NOMO-1 treated with dmso at 0.1 percent for 144 hours (cell line): ENCODE results near the gene FYN.

Experiments
- DNase-seq: peaks from one replicate; lab custom pipeline; 2025; ENCODE audit not compliant: unreplicated experiment; lab: John Stamatoyannopoulos, UW

FYN gene

DNA sequence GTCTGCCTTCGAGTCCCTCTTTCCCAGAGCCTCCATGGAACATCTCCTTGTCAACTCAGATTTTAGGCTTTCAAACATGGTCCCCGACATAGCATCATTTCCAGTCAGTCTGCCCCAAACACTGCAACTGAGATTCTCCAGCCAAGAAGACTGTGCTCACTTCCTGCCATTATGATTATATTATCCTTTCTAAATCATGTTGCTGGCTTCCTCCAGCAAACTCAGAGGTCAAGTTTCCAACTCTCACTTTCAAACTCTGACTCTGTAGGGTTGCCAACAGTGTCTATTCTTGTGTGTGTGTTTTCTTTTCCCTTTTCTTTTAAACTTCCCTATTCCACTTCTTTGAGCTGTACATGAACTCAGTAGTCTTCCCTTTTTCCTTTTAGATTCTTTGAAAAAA, 206.4 kb downstream of the FYN start:
- no peak for DNase-seq

DNA sequence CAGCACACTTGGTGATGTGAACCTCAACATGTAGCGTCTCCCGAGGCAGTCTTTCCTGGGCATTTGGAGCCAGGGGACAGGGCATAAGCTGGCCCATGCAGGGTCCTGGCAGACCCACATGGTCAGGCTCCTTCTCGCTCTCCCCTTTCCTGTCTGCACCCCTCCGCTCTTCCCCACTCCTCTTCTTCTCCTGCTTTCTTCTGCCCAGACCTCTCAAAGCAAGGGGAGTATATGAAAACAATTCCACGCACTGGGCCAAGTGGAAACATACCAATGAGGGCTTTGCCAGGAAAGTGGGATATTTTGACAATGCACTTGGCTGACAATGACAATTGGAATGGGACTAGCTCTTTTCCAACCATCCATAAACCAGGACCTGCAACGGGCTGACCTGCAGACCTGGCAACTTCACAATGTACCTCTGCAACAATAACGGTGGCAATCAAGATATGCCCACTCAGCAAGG, 208.7 kb downstream of the FYN start:
- DNase-seq: no peak

DNA sequence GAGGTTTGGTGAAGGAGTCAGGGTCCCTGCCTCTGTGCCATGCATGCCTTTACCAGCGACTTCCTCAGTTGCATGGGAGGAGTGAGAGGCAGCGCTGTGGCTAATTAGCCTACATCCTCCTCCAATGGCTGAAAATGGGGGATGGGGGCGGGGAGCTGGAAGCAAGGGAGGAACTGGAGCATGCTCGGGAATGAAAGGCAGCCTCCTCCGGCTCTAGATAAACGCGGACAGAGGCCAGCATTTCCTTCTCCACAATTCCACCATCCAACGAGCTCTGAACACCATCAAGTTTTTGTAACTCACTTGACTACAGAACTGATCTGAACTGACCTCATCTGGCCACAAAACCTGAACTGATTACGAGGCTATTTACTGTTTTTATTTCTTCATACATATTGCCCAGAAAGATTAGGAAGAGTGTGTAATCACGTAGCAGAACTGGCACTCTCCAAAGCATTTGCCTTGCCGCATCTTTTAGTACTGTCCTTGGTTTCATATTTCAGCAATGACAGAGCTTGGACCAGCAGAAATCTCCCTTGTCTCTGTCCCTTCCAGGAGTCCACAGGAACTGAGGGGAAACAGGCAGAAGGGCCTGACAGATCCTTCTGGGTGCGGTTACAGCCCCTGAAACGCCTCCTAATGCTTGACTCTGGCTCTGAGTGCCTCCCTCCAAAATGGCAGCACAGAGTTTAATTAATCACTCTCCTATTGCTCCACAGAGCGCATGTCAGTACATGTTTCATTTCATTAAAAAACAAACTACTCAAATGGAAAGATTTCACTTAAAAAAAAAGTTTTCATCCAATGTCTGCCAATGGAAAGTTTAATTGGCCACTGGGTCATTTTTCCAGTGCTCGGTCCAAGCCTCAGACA, 209.3 kb downstream of the FYN start:
- no peak for DNase-seq

DNA sequence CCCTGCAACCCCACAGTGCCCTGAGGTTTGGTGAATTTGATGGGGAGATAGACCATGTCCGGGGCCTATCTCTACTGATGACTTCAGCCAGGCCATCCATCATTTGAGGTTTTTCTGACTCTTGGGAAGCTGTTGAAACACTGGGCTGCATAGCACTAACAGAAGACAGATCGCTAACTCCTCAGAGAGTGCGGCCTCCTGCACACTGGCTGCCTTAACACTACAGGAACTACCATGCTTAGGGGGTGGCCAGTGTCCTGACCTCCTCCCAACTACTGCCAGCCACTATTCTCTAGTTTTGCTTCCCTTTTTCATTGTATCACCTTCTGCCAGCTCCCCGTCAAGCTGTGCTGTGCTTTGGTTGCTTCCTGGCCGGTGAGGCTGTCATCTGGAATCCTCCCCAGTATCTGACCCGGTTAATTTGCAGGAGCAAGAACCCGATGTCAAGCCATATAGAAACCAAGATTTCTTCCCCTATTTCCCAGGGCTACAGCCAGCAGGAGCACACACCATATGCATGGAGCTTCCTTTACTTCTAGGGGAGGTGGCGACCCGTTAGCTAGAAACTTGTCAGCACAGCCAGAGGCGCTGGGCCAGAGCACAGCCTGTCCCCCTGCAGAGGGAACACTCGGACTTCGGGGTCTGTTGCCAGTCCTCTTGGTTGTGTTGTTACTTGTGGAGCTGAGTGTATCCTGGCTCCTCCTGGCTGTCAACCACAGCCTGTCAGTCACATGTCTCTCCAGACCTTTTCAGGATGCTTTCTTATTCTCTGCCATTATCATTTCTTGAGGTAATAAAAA, 210.3 kb downstream of the FYN start:
- peak; percentile 44 for DNase-seq

DNA sequence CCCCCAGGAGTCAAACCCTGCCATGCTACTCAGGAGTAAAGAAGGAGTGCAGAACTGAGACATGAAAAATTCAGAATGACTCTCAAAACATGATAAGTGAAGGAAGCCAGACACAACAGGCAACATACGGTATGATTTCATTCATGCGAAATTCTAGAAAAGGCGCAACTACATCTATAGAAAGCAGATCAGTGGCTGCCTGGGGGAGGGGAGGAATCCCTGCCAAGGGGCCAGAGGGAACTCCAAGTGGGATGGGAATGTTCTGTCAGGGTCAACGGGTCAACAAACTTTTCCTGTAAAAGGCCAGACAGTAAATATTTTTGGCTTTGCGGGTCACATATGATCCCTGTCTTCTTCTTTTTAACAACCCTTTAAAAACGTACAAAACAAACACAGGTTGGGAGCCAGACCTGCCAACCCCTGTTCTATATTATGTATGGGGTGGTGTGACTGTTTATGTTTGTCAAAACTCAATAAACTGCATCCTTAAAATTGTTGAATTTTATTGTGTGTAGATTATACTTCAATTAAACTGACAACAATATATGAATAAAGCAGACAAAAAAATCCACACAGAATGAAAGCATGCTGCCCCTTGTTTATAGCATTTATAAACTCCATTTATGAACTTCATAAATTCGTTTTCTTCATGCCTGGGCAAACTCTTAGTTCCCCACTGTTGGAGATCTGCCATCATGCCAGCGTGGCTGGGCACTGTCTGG, 211.0 kb downstream of the FYN start:
- DNase-seq: no peak

DNA sequence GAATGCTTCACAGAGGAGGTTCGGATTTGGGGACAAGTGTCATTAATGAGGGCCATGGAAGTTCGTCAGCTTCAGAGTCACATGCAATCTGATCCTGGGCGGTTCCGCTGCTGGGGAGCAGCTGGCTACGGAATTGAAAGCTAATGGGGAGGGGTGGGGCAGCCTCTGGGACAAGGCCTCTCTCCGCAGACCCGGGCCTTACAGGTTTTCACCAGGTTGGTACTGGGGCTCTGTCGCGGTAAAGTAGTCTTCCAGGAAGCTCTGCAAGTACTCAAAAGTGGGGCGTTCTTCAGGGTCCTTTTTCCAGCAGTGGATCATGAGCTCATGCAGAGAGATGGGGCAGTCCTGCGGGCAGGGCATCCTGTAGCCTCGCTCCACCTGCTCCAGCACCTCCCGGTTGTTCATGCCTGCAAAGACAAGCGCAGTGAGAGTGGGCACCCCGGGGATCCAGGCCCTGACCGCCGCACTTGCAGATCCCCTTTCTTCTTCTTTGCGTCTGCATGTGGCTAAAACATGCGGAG, 211.7 kb downstream of the FYN start:
- no peak for DNase-seq

DNA sequence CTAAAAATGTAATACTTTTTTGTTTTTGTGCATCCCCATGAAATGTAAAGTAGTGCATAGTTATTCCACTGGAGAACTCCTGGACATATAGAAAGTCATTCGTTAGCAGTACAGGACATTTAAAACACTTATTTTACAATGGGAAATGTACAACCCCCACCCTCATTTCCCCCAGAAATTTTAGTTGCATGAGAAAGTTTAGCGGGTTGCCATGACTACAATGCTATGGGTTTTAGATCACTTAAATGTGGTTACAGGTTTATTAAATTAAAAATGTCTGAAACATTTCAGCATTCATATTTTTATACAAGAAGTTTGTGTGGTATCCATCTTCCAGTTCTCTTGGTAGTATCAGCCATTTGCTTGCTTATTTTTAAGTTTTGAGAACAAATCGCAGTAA, 212.7 kb downstream of the FYN start:
- DNase-seq: no peak

DNA sequence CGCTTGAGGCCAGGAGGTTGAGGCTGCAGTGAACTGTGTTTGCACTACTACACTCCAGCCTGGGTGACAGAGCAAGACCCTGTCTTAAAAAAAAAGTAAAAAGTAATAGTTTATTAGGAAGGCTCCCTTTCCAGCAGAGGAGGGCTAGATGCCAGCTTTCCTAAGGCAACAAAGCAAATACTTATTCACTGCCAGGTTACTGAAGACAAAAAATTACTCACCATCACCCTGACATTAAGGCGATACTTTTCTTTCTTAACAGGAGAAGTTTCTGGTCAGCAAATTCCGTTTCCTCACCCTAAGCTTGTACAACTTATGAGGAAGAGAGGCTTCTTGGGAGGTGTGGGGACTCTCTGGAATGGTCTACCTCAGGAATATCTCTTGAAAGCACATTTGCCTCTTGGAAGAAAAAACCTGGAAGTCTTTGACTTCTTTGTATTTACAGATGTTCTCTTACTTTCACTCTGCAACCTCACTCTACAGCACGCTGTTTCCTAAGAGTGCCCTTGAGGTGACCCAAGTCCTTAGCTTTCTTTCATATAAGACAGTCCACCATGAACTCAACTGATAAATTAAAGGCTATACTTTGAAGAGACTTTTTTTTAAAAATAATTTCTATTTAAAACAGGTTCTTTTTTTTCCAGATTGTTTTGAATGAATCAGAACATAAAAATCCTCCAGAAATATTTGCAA, 214.6 kb downstream of the FYN start:
- DNase-seq: no peak

DNA sequence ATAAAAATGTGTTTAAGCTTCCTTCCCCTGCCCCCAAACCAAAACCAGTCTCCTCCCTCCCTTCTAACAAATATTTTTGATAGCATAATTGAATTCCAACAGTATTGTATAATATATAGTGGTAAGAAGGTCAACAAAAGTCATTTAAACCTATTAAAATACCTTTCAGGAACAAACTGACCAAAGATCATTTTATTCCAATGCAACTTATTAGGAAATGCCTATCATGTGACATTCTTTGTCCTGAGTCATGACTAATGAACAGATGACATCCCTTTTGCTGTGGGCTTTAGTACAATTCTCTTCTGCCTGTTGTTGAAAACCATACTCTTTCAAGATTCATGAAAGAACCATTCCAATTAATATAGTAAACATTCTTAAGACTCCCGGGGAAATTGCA, 216.1 kb downstream of the FYN start:
- DNase-seq: no peak

DNA sequence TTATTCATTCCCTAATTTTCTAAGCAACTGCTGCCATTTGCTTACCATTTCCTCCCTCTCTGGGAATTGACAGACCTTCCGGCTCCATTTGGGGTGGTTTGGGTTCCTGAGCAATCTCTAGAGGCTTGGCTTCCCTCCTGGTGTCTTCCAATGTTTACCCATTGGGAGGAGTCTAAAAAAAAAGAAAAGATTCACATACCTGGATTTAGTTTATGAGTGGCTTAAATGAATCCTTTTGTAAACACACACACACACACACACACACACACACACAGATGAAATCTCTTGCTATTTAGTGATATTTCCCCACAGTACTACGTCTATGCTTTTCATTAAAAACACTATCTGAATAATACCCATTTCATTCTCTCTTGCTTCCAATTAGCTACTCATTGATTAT, 219.3 kb downstream of the FYN start:
- DNase-seq: no peak

DNA sequence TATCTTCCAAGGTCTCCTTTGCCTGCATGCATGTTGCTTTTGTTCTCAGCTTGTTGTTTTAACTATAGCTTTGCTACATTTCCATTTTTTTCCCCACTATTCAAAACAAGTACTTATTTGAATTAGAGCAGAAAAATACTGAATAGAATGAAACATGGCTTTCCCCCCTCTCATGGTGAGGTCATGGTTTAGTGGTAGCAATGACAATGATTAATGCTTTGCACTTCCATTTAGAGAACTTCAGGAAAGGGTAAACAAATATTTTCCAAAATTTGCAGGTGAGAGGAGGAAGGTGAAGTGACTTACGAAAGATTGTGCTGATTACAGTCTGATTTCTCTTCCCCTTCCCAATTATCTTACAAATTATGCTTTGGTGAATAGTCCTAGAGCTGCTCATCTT, 219.8 kb downstream of the FYN start:
- no peak for DNase-seq

DNA sequence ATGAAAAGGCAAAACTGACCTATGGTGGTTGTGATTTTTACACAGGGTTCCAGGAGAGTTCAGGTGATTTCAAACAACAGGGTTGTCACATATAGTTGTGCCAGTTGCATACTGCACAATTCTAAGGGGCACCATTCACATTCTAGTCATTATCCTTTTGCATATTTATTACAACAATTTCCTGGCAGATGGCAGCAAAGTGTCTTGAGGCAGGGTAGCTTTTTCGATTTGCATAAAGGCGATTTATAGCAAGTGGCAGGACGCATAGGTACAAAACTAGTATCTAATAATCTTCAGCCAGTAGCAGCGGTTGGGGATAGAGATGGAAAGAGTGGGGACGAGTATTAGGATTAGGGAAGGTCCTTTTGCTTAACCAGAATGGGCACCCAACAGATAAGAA, 221.1 kb downstream of the FYN start:
- DNase-seq: no peak

DNA sequence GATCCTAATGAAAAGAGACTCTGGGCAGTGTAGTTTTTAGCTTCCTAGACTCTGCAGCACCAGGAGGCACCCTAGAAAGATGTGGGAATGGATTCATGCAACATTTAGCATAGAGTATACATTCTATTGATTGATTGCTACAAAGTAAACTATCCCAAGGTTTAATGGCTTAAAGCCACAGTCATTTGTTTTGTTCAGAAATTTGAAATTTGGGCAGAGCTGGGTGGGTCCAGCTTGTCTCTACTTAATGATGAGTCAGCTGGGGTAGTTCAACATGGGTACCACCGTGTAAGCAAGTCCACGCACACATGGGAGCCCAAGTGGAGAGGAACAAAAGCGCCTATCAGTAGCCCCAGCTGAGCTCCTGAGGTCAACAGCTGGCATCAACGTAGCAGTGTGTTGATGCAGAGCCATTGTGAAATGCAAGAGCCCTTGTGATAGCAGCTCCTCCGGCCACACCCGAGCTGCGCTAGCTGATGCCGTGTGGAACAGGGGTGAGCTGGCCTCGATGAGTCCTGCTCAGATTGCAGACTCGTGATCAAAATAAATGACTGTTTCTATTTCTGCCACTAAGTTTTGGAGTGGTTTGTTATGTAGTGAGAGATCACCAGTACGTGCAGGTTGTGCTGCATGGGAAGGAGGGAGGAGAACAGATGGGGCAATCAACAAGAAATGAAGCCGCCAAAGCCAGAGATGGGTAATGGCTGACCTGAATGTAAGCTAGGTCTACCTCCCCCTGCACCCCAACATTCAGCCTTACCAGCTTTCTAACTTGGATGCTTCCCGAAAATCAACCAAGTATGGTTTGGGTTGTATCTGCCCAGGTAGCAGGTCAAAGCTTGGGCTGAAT, 221.8 kb downstream of the FYN start:
- DNase-seq: no peak

DNA sequence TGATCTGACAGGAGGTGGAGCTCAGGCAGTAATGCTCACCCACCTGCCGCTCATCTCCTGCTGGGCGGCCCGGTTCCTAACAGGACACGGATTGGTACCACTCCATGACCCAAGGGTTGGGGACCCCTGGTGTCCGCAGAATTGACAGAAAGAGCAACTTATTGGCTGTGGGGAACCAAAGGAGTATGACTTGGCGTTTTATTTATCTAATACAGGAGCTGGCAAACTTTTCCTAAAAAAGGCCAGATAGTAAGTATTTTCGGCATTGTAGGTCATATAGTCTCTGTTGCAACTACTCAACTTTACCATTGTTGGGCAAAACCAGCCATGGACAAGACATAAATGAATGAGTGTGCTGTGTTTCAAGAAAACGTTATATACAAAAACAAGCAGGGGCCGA, 223.2 kb downstream of the FYN start:
- DNase-seq: no peak

DNA sequence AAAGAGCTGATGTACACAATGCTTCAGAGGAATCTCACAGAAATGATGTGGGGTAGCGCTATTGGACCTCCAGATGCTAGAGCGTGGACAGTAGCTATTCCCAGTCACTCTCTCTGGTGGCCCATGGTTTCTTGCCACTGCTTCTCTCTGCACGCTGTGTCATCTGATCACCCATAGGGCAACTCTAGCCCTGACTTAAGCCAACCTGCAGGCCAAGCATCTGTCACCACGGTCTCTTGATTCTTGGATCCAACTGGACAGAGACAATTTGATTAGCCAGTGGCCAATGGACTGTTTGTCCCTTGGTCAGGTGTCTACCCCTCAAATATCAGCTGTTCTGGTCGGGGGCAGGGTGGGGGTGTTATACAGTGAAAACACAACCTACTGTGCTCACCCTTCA, 225.2 kb downstream of the FYN start:
- DNase-seq: no peak

DNA sequence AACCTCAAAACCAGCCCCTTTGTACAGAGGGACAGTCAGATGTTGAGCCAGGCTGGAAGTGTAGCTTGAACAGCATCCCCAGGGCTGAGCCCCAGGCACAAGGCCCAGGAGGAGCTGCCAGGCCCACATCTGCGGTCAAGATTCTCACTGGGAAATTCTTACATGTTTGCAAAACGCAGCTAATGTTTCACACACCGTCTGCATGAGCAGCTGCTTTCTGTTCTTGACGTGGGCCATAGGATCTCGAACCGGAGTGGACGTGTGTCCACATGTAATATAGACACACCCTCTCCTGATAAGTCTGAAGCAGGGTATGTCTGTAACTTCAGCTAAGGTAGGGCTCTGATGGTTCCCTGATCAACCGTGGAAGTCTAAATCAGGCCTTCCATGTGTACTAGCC, 226.3 kb downstream of the FYN start:
- DNase-seq: no peak

DNA sequence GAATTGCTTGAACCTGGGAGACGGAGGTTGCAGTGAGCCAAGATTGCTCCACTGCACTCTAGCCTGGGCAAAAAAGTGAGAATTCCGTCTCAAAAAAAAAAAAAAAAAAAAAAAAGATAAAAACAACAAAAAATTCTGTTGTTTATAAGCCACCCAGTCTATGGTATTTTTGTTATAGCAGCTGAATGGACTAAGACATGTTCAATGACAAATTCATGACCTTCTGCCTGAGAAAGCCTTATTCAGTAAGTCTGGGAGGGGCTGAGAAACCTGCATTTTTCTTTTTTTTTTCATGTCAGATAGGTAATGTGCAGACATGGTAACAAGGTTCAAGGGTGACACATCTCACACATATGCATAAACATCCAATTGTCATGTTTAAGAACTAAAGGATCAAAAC, 227.2 kb downstream of the FYN start:
- no peak for DNase-seq

DNA sequence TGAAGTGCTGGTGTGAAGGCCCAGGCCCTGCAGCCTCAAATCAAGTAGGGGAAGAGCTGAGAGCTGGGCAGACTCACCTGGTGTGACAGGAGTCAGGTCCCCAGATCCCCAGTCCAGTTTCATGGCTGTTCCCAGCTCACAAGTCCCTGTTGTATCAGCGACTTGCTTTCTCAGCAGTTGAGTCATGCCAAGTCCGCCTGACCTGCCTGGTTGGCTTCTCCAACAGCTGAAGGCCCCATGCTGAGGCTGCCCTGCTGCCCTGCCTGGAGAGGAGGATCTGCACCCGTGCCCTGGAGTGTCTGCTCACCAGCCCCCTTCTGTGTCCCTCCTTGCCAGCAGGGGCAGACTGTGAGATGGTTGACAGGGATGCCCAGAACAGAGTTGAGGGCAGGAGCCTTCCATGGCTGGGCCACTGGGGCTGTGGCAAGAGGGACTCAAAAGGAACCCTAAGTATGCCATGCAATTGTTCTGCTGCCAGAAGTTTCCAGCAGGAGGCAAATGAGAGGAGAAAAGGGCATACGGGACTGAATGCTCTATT, 228.3 kb downstream of the FYN start:
- DNase-seq: no peak

DNA sequence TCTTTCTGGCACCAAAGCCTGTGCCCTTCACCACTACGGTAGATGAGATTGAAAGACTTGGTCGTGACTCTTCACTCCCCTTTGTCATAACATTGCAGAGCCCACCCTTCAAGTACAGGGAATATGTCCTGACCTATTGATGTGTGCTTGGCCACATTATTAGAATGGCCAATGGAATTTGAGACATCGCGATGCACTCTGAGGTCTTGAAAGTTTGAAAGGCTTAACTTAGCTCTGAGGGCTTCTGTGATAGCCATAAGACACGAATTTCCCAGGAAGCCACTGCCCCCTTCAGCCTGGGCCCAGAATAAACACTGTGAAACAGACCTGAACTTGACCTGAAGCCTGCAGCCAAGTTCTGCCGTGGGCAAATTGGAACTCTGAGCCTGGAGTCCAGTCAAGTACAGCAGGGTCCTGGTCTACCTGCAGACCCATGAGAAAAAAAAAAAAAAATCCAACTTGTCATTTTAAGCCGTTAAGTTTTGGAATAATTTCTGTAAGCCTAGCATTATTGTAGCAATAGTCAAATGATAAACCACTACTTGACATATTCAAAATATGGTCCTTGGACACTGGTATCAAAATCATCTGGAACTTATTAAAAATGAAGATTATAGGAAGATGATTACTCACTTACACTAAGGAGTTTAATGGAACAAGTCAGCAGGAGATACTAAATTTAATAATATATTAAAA, 230.6 kb downstream of the FYN start:
- peak; percentile 19 for DNase-seq
